Liver (tissue), 9 donors: ENCODE results near the gene IFITM10. TPM values are rescaled to one million over a fixed set of nuclear protein-coding genes. Genes with fewer than 3 reads are reported as not detected.

Experiments used
- DNase-seq: peaks from one replicate; pipeline ENCODE4 v3.0.0-alpha.2; 2017; ENCODE audit warnings: low spot score
- H3K27ac ChIP-seq, 2 donors: one replicate each; pipeline ENCODE4 v1.7.0; 2013; ENCODE audit warnings: inconsistent platforms in 2 of 2, low read length in 2 of 2, control low read depth in 1 of 2, low read depth in 1 of 2, mild to moderate bottlenecking in 1 of 2
- H3K27me3 ChIP-seq, 4 donors: one replicate each; pipeline versions ENCODE4 v1.6.1 to v1.7.0; 2013; ENCODE audit warnings: low read length in 3 of 4, inconsistent platforms in 1 of 4, mild to moderate bottlenecking in 1 of 4, moderate library complexity in 1 of 4; ENCODE audit not compliant: control insufficient read depth in 4 of 4, insufficient read depth in 4 of 4
- H3K36me3 ChIP-seq, 4 donors: one replicate each; pipeline versions ENCODE4 v1.6.1 to v1.7.0; 2013; ENCODE audit warnings: low read length in 3 of 4, mild to moderate bottlenecking in 3 of 4, low read depth in 1 of 4, moderate library complexity in 1 of 4; ENCODE audit not compliant: control insufficient read depth in 4 of 4, insufficient read depth in 3 of 4
- H3K4me1 ChIP-seq, 4 donors: one replicate each; pipeline versions ENCODE4 v1.6.1 to v1.7.0; 2013; ENCODE audit warnings: low read length in 3 of 4, mild to moderate bottlenecking in 3 of 4, moderate library complexity in 1 of 4; ENCODE audit not compliant: control insufficient read depth in 4 of 4, insufficient read depth in 4 of 4
- H3K4me3 ChIP-seq, 3 donors: one replicate each; pipeline versions ENCODE4 v1.6.1 to v1.7.0; 2013; ENCODE audit warnings: low read length in 3 of 3, control low read depth in 1 of 3, low read depth in 1 of 3, mild to moderate bottlenecking in 1 of 3
- H3K9ac ChIP-seq, 2 donors: one replicate each; pipeline ENCODE4 v1.7.0; 2013; ENCODE audit warnings: low read length in 2 of 2, mild to moderate bottlenecking in 2 of 2, moderate library complexity in 2 of 2, control low read depth in 1 of 2, low read depth in 1 of 2
- H3K9me3 ChIP-seq, 4 donors: one replicate each; pipeline versions ENCODE4 v1.6.1 to v1.7.0; 2013; ENCODE audit warnings: low read length in 3 of 4; ENCODE audit not compliant: control insufficient read depth in 4 of 4
- ATF3 ChIP-seq: IDR thresholded peaks from 2 replicates; pipeline ENCODE4 v1.6.1; 2016; ENCODE audit warnings: antibody characterized with exemption
- CTCF ChIP-seq: fragments of 150-350 bp; IDR thresholded peaks from 2 replicates; pipeline ENCODE4 v1.5.1; 2017; ENCODE audit warnings: improper control_type of control experiment, low read depth, low read length; ENCODE audit not compliant: missing input control
- EGR1 ChIP-seq, 2 donors: IDR thresholded peaks; 2 replicates each; pipeline ENCODE4 v1.6.1; 2016 to 2018; ENCODE audit warnings: antibody characterized with exemption in 2 of 2, low read depth in 2 of 2
- FOXA1 ChIP-seq: IDR thresholded peaks from 2 replicates; pipeline ENCODE4 v1.6.1; 2016; ENCODE audit warnings: antibody characterized with exemption
- GABPA ChIP-seq, 2 donors: IDR thresholded peaks in 1 of 2; conservative IDR thresholded peaks in 1 of 2; 2 replicates each; pipeline ENCODE4 v1.6.1; 2016; ENCODE audit warnings: antibody characterized with exemption in 2 of 2, mild to moderate bottlenecking in 1 of 2, moderate library complexity in 1 of 2
- HNF4G ChIP-seq: IDR thresholded peaks from 2 replicates; pipeline ENCODE4 v1.6.1; 2016; ENCODE audit warnings: antibody characterized with exemption
- JUND ChIP-seq, 2 donors: IDR thresholded peaks; 2 replicates each; pipeline ENCODE4 v1.6.1; 2016; ENCODE audit warnings: antibody characterized with exemption in 2 of 2
- MAX ChIP-seq: IDR thresholded peaks from 2 replicates; pipeline ENCODE4 v1.6.1; 2016; ENCODE audit warnings: antibody characterized with exemption
- NR2F2 ChIP-seq: IDR thresholded peaks from 2 replicates; pipeline ENCODE4 v1.6.1; 2016; ENCODE audit warnings: antibody characterized with exemption
- RAD21 ChIP-seq, 2 donors: IDR thresholded peaks; 2 replicates each; pipeline ENCODE4 v1.6.1; 2016; ENCODE audit warnings: antibody characterized with exemption in 2 of 2, mild to moderate bottlenecking in 2 of 2
- RXRA ChIP-seq, 2 donors: IDR thresholded peaks; 2 replicates each; pipeline ENCODE4 v1.6.1; 2017 to 2018; ENCODE audit warnings: antibody characterized with exemption in 2 of 2, mild to moderate bottlenecking in 1 of 2
- SP1 ChIP-seq: IDR thresholded peaks from 2 replicates; pipeline ENCODE4 v1.6.1; 2018; ENCODE audit warnings: antibody characterized with exemption, mild to moderate bottlenecking
- TAF1 ChIP-seq: conservative IDR thresholded peaks from 2 replicates; pipeline ENCODE4 v1.6.1; 2016; ENCODE audit warnings: antibody characterized with exemption, mild to moderate bottlenecking
- ZBTB33 ChIP-seq: IDR thresholded peaks from 2 replicates; pipeline ENCODE4 v1.6.1; 2016; ENCODE audit warnings: antibody characterized with exemption
- WGBS: extraction: QIAGEN DNeasy Blood & Tissue Kit; methylation state at CpG from one replicate; pipeline ENCODE4 v1.1.7; 2013; 5-methylcytosine and 5-hydroxymethylcytosine counted together
- polyA plus RNA-seq, 2 donors: library from polyadenylated mRNA; stranded (reverse) in 1 of 2; unstranded in 1 of 2; fragments of 200-250 nt in 1 of 2; fragments of >200 nt in 1 of 2; fragmentation: Nextera tagmentation in 1 of 2; extraction: Ambion mirVana in 1 of 2; gene quantifications; one replicate each; pipeline versions ENCODE4 v1.2.1 to v1.2.3, GENCODE V29; 2013 to 2015
- total RNA-seq, 2 donors: library from RNA; depleted of rRNA; stranded (reverse); fragments of >200 nt; gene quantifications; one replicate each; pipeline ENCODE4 v1.2.3, GENCODE V29; 2014
- donor health status: healthy.
- donor health status: healthy.
- donor health status: healthy.
- donor health status: healthy.
- donor health status: healthy.

IFITM10 gene
- total and polyA plus RNA-seq, 4 donors: 0.14 to 8.5 (median 1.8) TPM

GRCh38 chr11:1753929-1754305 is 3.5 kb upstream of the IFITM10 start (continued):
- no peak for TF ChIP-seq CTCF
- no peak for TF ChIP-seq HNF4G
- TF ChIP-seq NR2F2: no peak

GRCh38 chr11:1753229-1753928 is 3.0 kb upstream of the IFITM10 start:
- TF ChIP-seq SP1: no peak
- TF ChIP-seq ATF3: no peak
- no peak for TF ChIP-seq EGR1 (IDR thresholded peaks at IDR 0.05; ENCODE audit: low read depth in 2 of 2)
- 93% methylated on average over 38 of the region's 38 CpGs for WGBS
- peaks cover 14 to 46% (median 31%) of the 10 kb centered on the region in 4 donors for H3K4me1 ChIP-seq
- peaks cover 0 to 24% (median 22%) of the 10 kb centered on the region in 4 donors for H3K36me3 ChIP-seq
- no peak for DNase-seq
- H3K9ac ChIP-seq: no peak overlapping the region
- no peaks in the 10 kb centered on the region for H3K27me3 ChIP-seq
- no peak overlapping the region for H3K4me3 ChIP-seq
- no peaks in the 10 kb centered on the region for H3K9me3 ChIP-seq
- H3K27ac ChIP-seq: no peak overlapping the region

- no peaks in the 10 kb centered on the region for H3K9me3 ChIP-seq
- peaks cover 14 to 46% (median 31%) of the 10 kb centered on the region in 4 donors for H3K4me1 ChIP-seq
- no peak for DNase-seq
- H3K4me3 ChIP-seq: no peak overlapping the region
- TF ChIP-seq ZBTB33 (no peak), FOXA1 (no peak), HNF4G (no peak), EGR1 (IDR thresholded peaks at IDR 0.05; ENCODE audit: low read depth in 2 of 2) (no peak), ATF3 (no peak)
- no peak overlapping the region for H3K27ac ChIP-seq
- no peak overlapping the region for H3K9ac ChIP-seq
- H3K27me3 ChIP-seq: no peaks in the 10 kb centered on the region
- peaks cover 0 to 24% (median 22%) of the 10 kb centered on the region in 4 donors for H3K36me3 ChIP-seq
- 89% methylated on average over 10 of the region's 10 CpGs for WGBS
These were observed 2.5 kb upstream of the IFITM10 start for GRCh38 chr11:1752907-1753228.

- no peak for DNase-seq
- Histone ChIP-seq H3K4me3 (no peak overlapping the region), H3K4me1 (peaks cover 11 to 40% (median 29%) of the 10 kb centered on the region in 4 donors), H3K9me3 (no peaks in the 10 kb centered on the region), H3K9ac (no peak overlapping the region), H3K36me3 (peaks cover 0 to 24% (median 21%) of the 10 kb centered on the region in 4 donors), H3K27ac (no peak overlapping the region), H3K27me3 (no peaks in the 10 kb centered on the region)
- WGBS: 80% methylated on average over 24 of the region's 24 CpGs
- TF ChIP-seq HNF4G (no peak), GABPA (IDR thresholded peaks at IDR 0.05 in 1 of 2, conservative IDR thresholded peaks at IDR 0.05 in 1 of 2) (no peak), RAD21 (IDR thresholded peaks at IDR 0.05) (no peak), RXRA (IDR thresholded peaks at IDR 0.05) (no peak), ZBTB33 (no peak), TAF1 (no peak), JUND (IDR thresholded peaks at IDR 0.05) (no peak), EGR1 (IDR thresholded peaks at IDR 0.05; ENCODE audit: low read depth in 2 of 2) (no peak), MAX (no peak)
These were observed 1.9 kb upstream of the IFITM10 start for GRCh38 chr11:1751999-1752906.
